Measurements from ENCODE around the gene ZNF746.

GRCh38 chr7:149443523-149443922 is 54.1 kb downstream of the ZNF746 start:
- TF ChIP-seq MAX (CRISPR knock-in tag; IDR thresholded peaks at IDR 0.05) (no peak), IRF2 (CRISPR knock-in tag; IDR thresholded peaks at IDR 0.05) (no peak)

Data from K562 (cell line).